ENCODE results near the gene DES.
A peak's percentile ranks its signal among the peaks of the same experiment; 100 is the strongest.

DES gene

GRCh38 chr2:219475697-219476651 lies 57.8 kb downstream of the DES start:
- DNase-seq = peak; percentile 64

Data from activated CD4-positive, alpha-beta T cell treated with anti-CD3 and anti-CD28 coated beads, Interleukin-10, Interleukin-2, amounts not matched to agents 100 ng/mL and 50 ng/mL, durations not matched to agents 16 hours and 8 hours (primary cell).